Stomach smooth muscle (tissue), 2 donors: ENCODE data around the gene NCS1.

Source experiments
- H3K27ac ChIP-seq: one replicate; pipeline ENCODE4 v1.7.0; 2013; ENCODE audit warnings: mild to moderate bottlenecking, low read length, inconsistent platforms
- H3K27me3 ChIP-seq, 2 donors: one replicate each; pipeline ENCODE4 v1.7.0; 2013; ENCODE audit warnings: low read length in 2 of 2; ENCODE audit not compliant: insufficient read depth in 2 of 2, control insufficient read depth in 1 of 2
- H3K36me3 ChIP-seq, 2 donors: one replicate each; pipeline ENCODE4 v1.7.0; 2013; ENCODE audit warnings: low read length in 2 of 2; ENCODE audit not compliant: control insufficient read depth in 2 of 2, insufficient read depth in 2 of 2
- H3K4me1 ChIP-seq: one replicate; pipeline ENCODE4 v1.7.0; 2013; ENCODE audit warnings: low read length; ENCODE audit not compliant: control insufficient read depth, insufficient read depth
- H3K4me3 ChIP-seq, 2 donors: one replicate each; pipeline ENCODE4 v1.7.0; 2013; ENCODE audit warnings: low read length in 2 of 2
- H3K9ac ChIP-seq, 2 donors: one replicate each; pipeline ENCODE4 v1.7.0; 2013; ENCODE audit warnings: low read length in 2 of 2, mild to moderate bottlenecking in 1 of 2
- H3K9me3 ChIP-seq, 2 donors: one replicate each; pipeline ENCODE4 v1.7.0; 2013; ENCODE audit warnings: low read length in 2 of 2; ENCODE audit not compliant: control insufficient read depth in 2 of 2
- donor health status: healthy.
- donor health status: Pancreatic carcinoma.

NCS1 gene

GRCh38 chr9:130213911-130214761 is 41.9 kb downstream of the NCS1 start:
- no peak overlapping the region for H3K4me3 ChIP-seq
- H3K27ac ChIP-seq: peak overlapping the region; percentile 81
- peak overlapping the region in 1 of 2 donors; percentile 13 for H3K9ac ChIP-seq
- no peaks in the 10 kb centered on the region for H3K9me3 ChIP-seq
- no peaks in the 10 kb centered on the region for H3K27me3 ChIP-seq
- peaks cover 69% of the 10 kb centered on the region for H3K4me1 ChIP-seq
- H3K36me3 ChIP-seq: peaks cover 6 to 12% of the 10 kb centered on the region in 2 donors

- peak overlapping the region; percentile 81 for H3K27ac ChIP-seq
- H3K9ac ChIP-seq: no peak overlapping the region
- H3K36me3 ChIP-seq: peaks cover 6 to 12% of the 10 kb centered on the region in 2 donors
- H3K4me1 ChIP-seq: peaks cover 69% of the 10 kb centered on the region
- H3K4me3 ChIP-seq: no peak overlapping the region
- no peaks in the 10 kb centered on the region for H3K9me3 ChIP-seq
- H3K27me3 ChIP-seq: no peaks in the 10 kb centered on the region
Observed at GRCh38 chr9:130214776-130215340, 42.7 kb downstream of the NCS1 start.

GRCh38 chr9:130215341-130216119 is 43.3 kb downstream of the NCS1 start:
- Histone ChIP-seq H3K36me3 (peaks cover 6 to 12% of the 10 kb centered on the region in 2 donors), H3K4me3 (peak overlapping the region in 1 of 2 donors; percentile 15), H3K9ac (peak overlapping the region; percentile 31 to 36), H3K27ac (peak overlapping the region; percentile 81), H3K4me1 (peaks cover 71% of the 10 kb centered on the region), H3K27me3 (no peaks in the 10 kb centered on the region), H3K9me3 (no peaks in the 10 kb centered on the region)

- H3K9ac ChIP-seq: no peak overlapping the region
- H3K27ac ChIP-seq: peak overlapping the region; percentile 53
- H3K27me3 ChIP-seq: no peaks in the 10 kb centered on the region
- H3K36me3 ChIP-seq: peaks cover 6 to 13% of the 10 kb centered on the region in 2 donors
- H3K4me1 ChIP-seq: peaks cover 54% of the 10 kb centered on the region
- no peaks in the 10 kb centered on the region for H3K9me3 ChIP-seq
- H3K4me3 ChIP-seq: no peak overlapping the region
Observed at GRCh38 chr9:130217838-130218237, 45.6 kb downstream of the NCS1 start.

- Histone ChIP-seq H3K9ac (peak overlapping the region; percentile 22 to 51), H3K27me3 (no peaks in the 10 kb centered on the region), H3K36me3 (peaks cover 12 to 13% of the 10 kb centered on the region in 2 donors), H3K4me3 (no peak overlapping the region), H3K4me1 (peaks cover 41% of the 10 kb centered on the region), H3K9me3 (no peaks in the 10 kb centered on the region), H3K27ac (peak overlapping the region; percentile 82)
Observed at GRCh38 chr9:130219661-130220096, 47.5 kb downstream of the NCS1 start.

GRCh38 chr9:130220352-130220751 is 48.1 kb downstream of the NCS1 start:
- Histone ChIP-seq H3K9ac (peak overlapping the region; percentile 15 to 51), H3K27me3 (no peaks in the 10 kb centered on the region), H3K36me3 (peaks cover 12 to 17% of the 10 kb centered on the region in 2 donors), H3K27ac (peak overlapping the region; percentile 82), H3K9me3 (no peaks in the 10 kb centered on the region), H3K4me3 (peak overlapping the region in 1 of 2 donors; percentile 31), H3K4me1 (peaks cover 34% of the 10 kb centered on the region)

- Histone ChIP-seq H3K4me3 (no peak overlapping the region), H3K9ac (no peak overlapping the region), H3K27me3 (no peaks in the 10 kb centered on the region), H3K9me3 (peaks cover 8 to 9% of the 10 kb centered on the region in 2 donors), H3K27ac (no peak overlapping the region), H3K4me1 (peaks cover 18% of the 10 kb centered on the region), H3K36me3 (peaks cover 28 to 33% of the 10 kb centered on the region in 2 donors)
Observed at GRCh38 chr9:130222833-130223232, 50.6 kb downstream of the NCS1 start.

- H3K4me1 ChIP-seq: peaks cover 5% of the 10 kb centered on the region
- peaks cover 9% of the 10 kb centered on the region in 2 donors for H3K9me3 ChIP-seq
- no peak overlapping the region for H3K9ac ChIP-seq
- peaks cover 33 to 35% of the 10 kb centered on the region in 2 donors for H3K36me3 ChIP-seq
- no peak overlapping the region for H3K27ac ChIP-seq
- H3K4me3 ChIP-seq: no peak overlapping the region
- no peaks in the 10 kb centered on the region for H3K27me3 ChIP-seq
Observed at GRCh38 chr9:130225071-130225470, 52.9 kb downstream of the NCS1 start.

GRCh38 chr9:130225586-130225985 is 53.4 kb downstream of the NCS1 start:
- no peak overlapping the region for H3K4me3 ChIP-seq
- no peaks in the 10 kb centered on the region for H3K27me3 ChIP-seq
- no peak overlapping the region for H3K9ac ChIP-seq
- peaks cover 9% of the 10 kb centered on the region in 2 donors for H3K9me3 ChIP-seq
- H3K36me3 ChIP-seq: peaks cover 33 to 35% of the 10 kb centered on the region in 2 donors
- no peak overlapping the region for H3K27ac ChIP-seq
- no peaks in the 10 kb centered on the region for H3K4me1 ChIP-seq

- Histone ChIP-seq H3K9ac (no peak overlapping the region), H3K4me3 (no peak overlapping the region), H3K4me1 (no peaks in the 10 kb centered on the region), H3K27ac (no peak overlapping the region), H3K27me3 (no peaks in the 10 kb centered on the region), H3K36me3 (peaks cover 33 to 35% of the 10 kb centered on the region in 2 donors), H3K9me3 (peaks cover 9% of the 10 kb centered on the region in 2 donors)
Observed at GRCh38 chr9:130226112-130226511, 53.9 kb downstream of the NCS1 start.
